ENCODE results near the gene STUB1. TPM values are rescaled to one million over a fixed set of nuclear protein-coding genes. Genes with fewer than 3 reads are reported as not detected.
A peak's percentile ranks its signal among the peaks of the same experiment; 100 is the strongest.

Gene STUB1
- total RNA-seq, 2 donors from 2014 or later, result 63.3 to 205 TPM

DNA sequence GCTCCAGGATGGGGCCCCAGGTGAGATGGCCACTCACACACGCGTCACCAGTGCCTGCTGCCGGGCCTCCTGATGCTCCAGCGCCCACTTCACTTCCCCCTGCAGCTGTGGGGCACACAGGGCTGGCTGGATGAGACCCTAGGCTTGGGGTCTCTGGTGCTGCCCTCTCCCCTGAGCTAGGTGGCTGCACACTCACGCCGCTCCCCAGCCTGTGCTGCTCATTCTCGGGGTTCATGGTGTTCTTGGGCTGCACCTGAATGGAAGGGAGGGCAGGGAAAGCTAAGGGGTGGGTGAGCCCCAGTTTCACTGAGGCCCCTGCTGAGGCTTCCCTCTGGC is 44.8 kb downstream of the STUB1 start:
- Histone ChIP-seq H3K4me1 (peaks cover 47% of the 10 kb centered on the region), H3K36me3 (replicated peaks in 1 of 2; ENCODE audit: insufficient read depth in 1 of 2, low read depth in 2 of 2) (no peaks in the 10 kb centered on the region), H3K4me3 (no peak overlapping the region), H3K9me3 (no peaks in the 10 kb centered on the region), H3K27ac (no peak overlapping the region), H3K27me3 (peaks cover 0 to 7% of the 10 kb centered on the region in 2 donors)
- DNase-seq, result no peak
- intact Hi-C loops (cut with DNase I), result no loop called here
- no peak for TF ChIP-seq POLR2A (IDR thresholded peaks at IDR 0.05)
- TF ChIP-seq, protein P1, sequence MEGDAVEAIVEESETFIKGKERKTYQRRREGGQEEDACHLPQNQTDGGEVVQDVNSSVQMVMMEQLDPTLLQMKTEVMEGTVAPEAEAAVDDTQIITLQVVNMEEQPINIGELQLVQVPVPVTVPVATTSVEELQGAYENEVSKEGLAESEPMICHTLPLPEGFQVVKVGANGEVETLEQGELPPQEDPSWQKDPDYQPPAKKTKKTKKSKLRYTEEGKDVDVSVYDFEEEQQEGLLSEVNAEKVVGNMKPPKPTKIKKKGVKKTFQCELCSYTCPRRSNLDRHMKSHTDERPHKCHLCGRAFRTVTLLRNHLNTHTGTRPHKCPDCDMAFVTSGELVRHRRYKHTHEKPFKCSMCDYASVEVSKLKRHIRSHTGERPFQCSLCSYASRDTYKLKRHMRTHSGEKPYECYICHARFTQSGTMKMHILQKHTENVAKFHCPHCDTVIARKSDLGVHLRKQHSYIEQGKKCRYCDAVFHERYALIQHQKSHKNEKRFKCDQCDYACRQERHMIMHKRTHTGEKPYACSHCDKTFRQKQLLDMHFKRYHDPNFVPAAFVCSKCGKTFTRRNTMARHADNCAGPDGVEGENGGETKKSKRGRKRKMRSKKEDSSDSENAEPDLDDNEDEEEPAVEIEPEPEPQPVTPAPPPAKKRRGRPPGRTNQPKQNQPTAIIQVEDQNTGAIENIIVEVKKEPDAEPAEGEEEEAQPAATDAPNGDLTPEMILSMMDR (IDR thresholded peaks at IDR 0.05), result no peak
- no peak for ATAC-seq
- 49 to 60% methylated on average over 4 to 7 of the region's 7 CpGs for WGBS, 2 donors

DNA sequence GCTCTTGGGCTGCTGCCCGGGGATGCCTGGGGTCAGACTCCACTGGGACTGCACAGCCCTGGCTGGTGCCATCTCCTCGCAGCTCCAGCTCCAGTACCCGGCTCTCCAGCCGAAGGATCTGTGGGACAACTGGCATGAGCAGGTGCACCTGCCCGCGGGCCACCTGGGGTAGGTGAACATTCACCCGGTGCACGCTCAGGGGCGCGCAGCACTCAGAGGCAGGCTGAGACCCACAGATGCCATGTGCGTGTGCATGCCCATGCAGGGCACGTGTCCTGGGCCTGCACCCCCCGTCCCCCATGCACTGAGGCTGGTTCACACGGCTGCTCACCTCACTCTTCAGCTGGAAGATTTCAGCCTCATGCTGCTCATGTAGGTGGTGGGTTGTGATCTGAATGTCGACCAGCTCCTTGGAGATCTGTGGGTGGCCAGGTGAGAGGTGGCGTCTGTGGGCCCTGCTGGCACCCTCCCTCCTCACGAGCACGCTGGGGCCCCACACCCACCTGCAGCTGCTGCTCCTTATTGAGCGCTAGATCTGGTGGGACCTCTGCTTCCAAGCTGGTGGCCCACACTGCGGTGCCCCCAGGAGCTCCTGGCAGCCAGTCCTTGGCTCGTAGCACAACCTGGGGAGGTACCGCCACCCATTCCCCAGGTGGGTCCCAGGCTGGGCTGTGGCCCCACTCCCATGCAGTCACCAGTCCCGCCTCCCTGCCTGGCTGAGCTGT is 45.4 kb downstream of the STUB1 start:
- ATAC-seq, result no peak
- DNase-seq, result no peak
- Histone ChIP-seq H3K9me3 (no peaks in the 10 kb centered on the region), H3K36me3 (replicated peaks in 1 of 2; ENCODE audit: insufficient read depth in 1 of 2, low read depth in 2 of 2) (no peaks in the 10 kb centered on the region), H3K4me1 (peaks cover 42% of the 10 kb centered on the region), H3K27me3 (peaks cover 0 to 7% of the 10 kb centered on the region in 2 donors), H3K4me3 (no peak overlapping the region), H3K27ac (no peak overlapping the region)
- TF ChIP-seq, protein P1 (IDR thresholded peaks at IDR 0.05), result no peak
- TF ChIP-seq POLR2A (IDR thresholded peaks at IDR 0.05), result no peak
- intact Hi-C loops (cut with DNase I), result no loop called here
- 27 to 57% methylated on average over 8 to 23 of the region's 23 CpGs for WGBS, 2 donors

DNA sequence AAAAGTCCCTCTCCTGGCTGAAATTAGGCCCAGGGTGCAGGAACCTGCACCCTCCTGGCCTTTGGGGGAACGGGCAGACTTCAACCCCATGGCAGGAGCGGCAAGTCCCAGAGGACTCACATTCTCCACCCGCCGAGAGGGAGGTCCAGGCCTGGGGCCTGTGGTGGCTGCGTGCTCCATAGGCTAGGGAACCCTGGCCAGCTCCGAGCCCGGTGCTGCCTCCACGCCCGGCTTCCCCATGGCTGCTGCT is 45.9 kb downstream of the STUB1 start:
- peaks cover 42% of the 10 kb centered on the region for H3K4me1 ChIP-seq
- intact Hi-C loops (cut with DNase I), result no loop called here
- WGBS, 2 donors, result 16% methylated on average over 9 of the region's 9 CpGs; no CpG with 5 or more reads in 1 of the 2 donors

DNA sequence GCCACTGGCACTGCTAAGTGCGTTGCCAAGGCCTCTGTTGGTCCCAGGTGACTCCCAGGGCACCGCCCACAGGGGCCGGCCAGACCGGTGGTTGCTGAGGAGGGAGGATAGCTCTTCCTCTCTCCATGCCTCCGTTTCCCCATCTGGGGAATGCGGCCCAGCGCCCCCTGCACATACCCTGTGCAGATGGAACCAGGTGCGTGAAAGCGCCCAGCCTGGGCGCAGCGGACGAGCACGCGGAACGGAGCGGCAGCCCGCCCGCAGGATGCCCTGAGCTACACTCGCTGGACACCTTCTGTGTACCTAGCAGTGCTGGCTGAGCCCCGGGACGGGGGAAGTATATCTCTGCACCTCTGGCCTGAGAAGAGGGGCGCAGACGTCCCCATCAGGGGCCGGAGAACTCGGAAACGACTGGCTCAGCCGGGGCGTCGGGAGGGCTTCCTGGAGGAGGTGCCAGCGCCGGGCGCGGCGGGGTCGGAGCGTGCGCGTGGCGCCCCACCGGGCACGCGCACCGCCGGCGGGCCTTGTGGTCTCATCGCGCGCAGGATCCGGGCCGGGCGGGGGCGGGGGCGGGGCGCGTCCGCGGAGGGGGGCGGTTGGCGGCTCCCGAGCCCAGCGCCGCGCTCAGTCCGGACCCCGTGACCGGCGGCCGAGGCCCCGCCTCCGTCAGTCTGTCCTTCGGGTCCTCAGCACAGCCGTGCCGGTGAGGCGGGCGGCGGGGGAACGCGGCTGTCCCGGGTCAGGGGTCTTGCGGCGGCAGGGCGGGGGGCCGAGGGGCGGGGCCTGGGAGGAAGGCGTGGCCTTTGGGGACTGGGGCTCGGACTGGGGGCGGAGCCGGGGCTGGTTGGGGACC is 46.5 kb downstream of the STUB1 start, which contains the start of the genes CCDC78 and HAGHL:
TSS of gene CCDC78 (minus strand) at position 6 of the 853 bp plus-strand sequence. CDS start 76 bp downstream, outside the sequence.
TSS of gene HAGHL (plus strand) at position 669 of the 853 bp plus-strand sequence. CDS start 404 bp downstream, outside the sequence.
- TF ChIP-seq, protein P1 (IDR thresholded peaks at IDR 0.05), result no peak
- no peak for TF ChIP-seq POLR2A (IDR thresholded peaks at IDR 0.05)
- 0 to 1% methylated on average over 5 to 65 of the region's 88 CpGs for WGBS, 2 donors
- intact Hi-C loops (cut with DNase I), result no loop called here
- Histone ChIP-seq H3K4me1 (peaks cover 38% of the 10 kb centered on the region), H3K36me3 (replicated peaks in 1 of 2; ENCODE audit: insufficient read depth in 1 of 2, low read depth in 2 of 2) (no peaks in the 10 kb centered on the region), H3K27me3 (peaks cover 0 to 7% of the 10 kb centered on the region in 2 donors), H3K9me3 (no peaks in the 10 kb centered on the region), H3K27ac (no peak within 1 kb of the TSS), H3K4me3 (no peak within 1 kb of the TSS)
- DNase-seq, result peak in 3 of 4 donors; percentile 42 to 58 (median 54)
- ATAC-seq, result peak; percentile 32

More for the DNA sequence above, 45.9 kb downstream of the STUB1 start:
- Histone ChIP-seq H3K4me3 (no peak overlapping the region), H3K9me3 (no peaks in the 10 kb centered on the region), H3K36me3 (replicated peaks in 1 of 2; ENCODE audit: insufficient read depth in 1 of 2, low read depth in 2 of 2) (no peaks in the 10 kb centered on the region), H3K27me3 (peaks cover 0 to 7% of the 10 kb centered on the region in 2 donors), H3K27ac (no peak overlapping the region)
- no peak for ATAC-seq
- TF ChIP-seq, protein P1 (IDR thresholded peaks at IDR 0.05), result no peak
- no peak for TF ChIP-seq POLR2A (IDR thresholded peaks at IDR 0.05)
- no peak for DNase-seq
